ENCODE results near the gene CPN2. TPM values are rescaled to one million over a fixed set of nuclear protein-coding genes. Genes with fewer than 3 reads are reported as not detected.

CPN2 gene
- total and polyA plus RNA-seq, 2 of the 13 experiments (the other 11 are each of a cell fraction or from before 2014, with no cell fraction given) = 26.7 to 27.7 TPM

DNA sequence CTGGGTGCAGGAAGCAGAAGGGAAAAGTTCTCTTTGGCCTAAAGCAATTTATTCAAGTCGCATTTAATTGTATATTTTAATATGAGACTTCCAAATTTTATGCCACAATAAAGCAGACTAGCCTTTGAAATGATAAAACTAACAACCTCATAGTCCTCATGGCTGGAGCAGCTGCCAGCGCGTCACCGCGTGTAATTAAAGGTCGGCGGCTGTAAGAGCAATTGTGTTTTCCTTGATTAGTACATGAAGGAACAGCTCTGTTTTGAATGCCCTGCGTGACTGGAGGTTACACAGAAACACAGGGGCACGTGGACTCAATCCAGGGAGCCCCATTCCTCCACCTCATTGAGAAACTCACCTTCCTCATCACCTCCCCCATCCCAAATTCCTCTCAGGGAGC lies 28.5 kb upstream of the CPN2 start (continued):
- TF ChIP-seq ZFP90 (CRISPR knock-in tag; IDR thresholded peaks at IDR 0.05; ENCODE audit: borderline replicate concordance) (no peak), ZNF562 (CRISPR knock-in tag; IDR thresholded peaks at IDR 0.05; ENCODE audit: borderline replicate concordance) (no peak), PITX1 (CRISPR knock-in tag; IDR thresholded peaks at IDR 0.05) (no peak), HNRNPLL (IDR thresholded peaks at IDR 0.05; ENCODE audit: low read depth, low read length, poor library complexity, severe bottlenecking) (no peak), ATF1 (CRISPR knock-in tag; IDR thresholded peaks at IDR 0.05) (no peak), SIN3B (IDR thresholded peaks at IDR 0.05; ENCODE audit: low read length) (no peak)
- TF ChIP-seq, protein P1, sequence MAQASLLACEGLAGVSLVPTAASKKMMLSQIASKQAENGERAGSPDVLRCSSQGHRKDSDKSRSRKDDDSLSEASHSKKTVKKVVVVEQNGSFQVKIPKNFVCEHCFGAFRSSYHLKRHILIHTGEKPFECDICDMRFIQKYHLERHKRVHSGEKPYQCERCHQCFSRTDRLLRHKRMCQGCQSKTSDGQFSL (CRISPR knock-in tag; IDR thresholded peaks at IDR 0.05) = no peak

DNA sequence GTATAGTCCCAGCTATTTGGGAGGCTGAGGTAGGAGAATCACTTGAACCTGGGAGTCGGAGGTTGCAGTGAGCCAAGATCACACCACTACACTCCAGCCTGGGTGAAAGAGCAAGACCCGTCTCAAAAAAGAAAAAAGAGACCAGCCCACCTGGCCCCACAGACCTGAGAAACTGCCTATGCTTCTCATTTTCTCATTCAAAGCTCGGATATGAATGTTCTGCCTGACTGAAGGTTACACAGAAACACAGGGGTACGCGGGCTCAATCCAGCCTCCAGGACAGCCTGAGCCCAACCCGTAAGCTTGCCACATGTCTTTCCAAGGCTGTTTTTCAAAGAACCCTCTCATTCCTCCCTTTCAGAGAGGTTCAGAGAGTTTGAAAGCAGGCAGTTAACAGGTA lies 28.1 kb upstream of the CPN2 start:
- DNase-seq (ENCODE audit: low spot score) = no peak
- H3K9ac ChIP-seq (ENCODE audit: insufficient read depth, low read depth, low read length) = no peak overlapping the region
- no peak overlapping the region for H3K4me2 ChIP-seq (ENCODE audit: low read depth, low read length)
- intact Hi-C loops (cut with micrococcal nuclease; ENCODE audit: unreplicated experiment) (no loop called here), in situ Hi-C loops (cut with HindIII; ENCODE audit: extremely low pct_ligation_motif_present, low pct_unique_long_range_greater_than_20kb) (no loop called here)
- no peaks in the 10 kb centered on the region for H3K36me3 ChIP-seq (replicated peaks in 1 of 2; ENCODE audit: control insufficient read depth in 1 of 2, insufficient read depth in 2 of 2, low read length in 2 of 2)
- no TSS peak for BruUV-seq (replicated peaks)
- POLR2A ChIA-PET = no interaction called here
- CTCF ChIA-PET (ENCODE audit: low intra/inter-chr PET ratio, low total read pairs) = no interaction called here
- no peak overlapping the region for H3K4me3 ChIP-seq (replicated peaks in 1 of 3; ENCODE audit: insufficient read depth in 1 of 3, low read depth in 2 of 3, low read length in 3 of 3)
- H4K20me1 ChIP-seq (ENCODE audit: insufficient read depth, low read length) = no peaks in the 10 kb centered on the region
- no peak for FAIRE-seq
- H3K9me3 ChIP-seq (ENCODE audit: low read length) = no peaks in the 10 kb centered on the region
- no peaks in the 10 kb centered on the region for H3K79me2 ChIP-seq (ENCODE audit: insufficient read depth, low read length)
- WGBS (ENCODE audit: low lambda C conversion rate) = 42% methylated on average over 5 of the region's 6 CpGs
- no peak overlapping the region for H2AFZ ChIP-seq (ENCODE audit: low read length)
- H3K27me3 ChIP-seq (ENCODE audit: control insufficient read depth in 1 of 2, insufficient read depth in 2 of 2, low read length in 2 of 2) = peaks cover 8 to 68% of the 10 kb centered on the region in 2 experiments
- ATAC-seq = no peak
- H3K4me1 ChIP-seq (ENCODE audit: insufficient read depth, low read length) = no peaks in the 10 kb centered on the region
- no peak overlapping the region for H3K27ac ChIP-seq (ENCODE audit: extremely low read length, insufficient read depth, low read length)
- TF ChIP-seq ZNF543 (CRISPR knock-in tag; IDR thresholded peaks at IDR 0.05) (no peak), TEAD2 (CRISPR knock-in tag; IDR thresholded peaks at IDR 0.05) (no peak), HHEX (CRISPR knock-in tag; IDR thresholded peaks at IDR 0.05) (no peak), SNAPC2 (CRISPR knock-in tag; IDR thresholded peaks at IDR 0.05) (no peak), FOXP1 (IDR thresholded peaks at IDR 0.05) (no peak), FOXP1 (CRISPR knock-in tag; IDR thresholded peaks at IDR 0.05) (no peak), SATB2 (CRISPR knock-in tag; IDR thresholded peaks at IDR 0.05) (no peak), SRY (CRISPR knock-in tag; IDR thresholded peaks at IDR 0.05) (no peak), ZMYM3 (CRISPR knock-in tag; IDR thresholded peaks at IDR 0.05) (no peak), ARHGAP35 (CRISPR knock-in tag; IDR thresholded peaks at IDR 0.05; ENCODE audit: borderline replicate concordance) (no peak)
- TF ChIP-seq, protein P2, sequence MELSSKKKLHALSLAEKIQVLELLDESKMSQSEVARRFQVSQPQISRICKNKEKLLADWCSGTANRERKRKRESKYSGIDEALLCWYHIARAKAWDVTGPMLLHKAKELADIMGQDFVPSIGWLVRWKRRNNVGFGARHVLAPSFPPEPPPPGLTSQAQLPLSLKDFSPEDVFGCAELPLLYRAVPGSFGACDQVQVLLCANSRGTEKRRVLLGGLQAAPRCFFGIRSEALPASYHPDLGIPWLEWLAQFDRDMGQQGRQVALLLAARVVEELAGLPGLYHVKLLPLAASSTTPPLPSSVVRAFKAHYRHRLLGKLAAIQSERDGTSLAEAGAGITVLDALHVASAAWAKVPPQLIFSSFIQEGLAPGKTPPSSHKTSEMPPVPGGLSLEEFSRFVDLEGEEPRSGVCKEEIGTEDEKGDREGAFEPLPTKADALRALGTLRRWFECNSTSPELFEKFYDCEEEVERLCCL (CRISPR knock-in tag; IDR thresholded peaks at IDR 0.05; ENCODE audit: borderline replicate concordance) = no peak
- TF ChIP-seq, protein P3, sequence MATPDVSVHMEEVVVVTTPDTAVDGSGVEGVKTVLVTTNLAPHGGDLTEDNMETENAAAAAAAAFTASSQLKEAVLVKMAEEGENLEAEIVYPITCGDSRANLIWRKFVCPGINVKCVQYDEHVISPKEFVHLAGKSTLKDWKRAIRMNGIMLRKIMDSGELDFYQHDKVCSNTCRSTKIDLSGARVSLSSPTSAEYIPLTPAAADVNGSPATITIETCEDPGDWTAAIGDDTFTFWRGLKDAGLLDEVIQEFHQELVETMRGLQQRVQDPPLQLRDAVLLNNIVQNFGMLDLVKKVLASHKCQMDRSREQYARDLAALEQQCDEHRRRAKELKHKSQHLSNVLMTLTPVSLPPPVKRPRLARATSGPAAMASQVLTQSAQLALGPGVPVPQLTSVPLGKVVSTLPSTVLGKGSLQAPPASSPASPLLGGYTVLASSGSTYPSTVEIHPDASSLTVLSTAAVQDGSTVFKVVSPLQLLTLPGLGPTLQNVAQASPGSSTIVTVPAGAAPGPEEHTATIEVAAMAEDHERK (CRISPR knock-in tag; IDR thresholded peaks at IDR 0.05; ENCODE audit: low read depth) = no peak
